ENCODE data around the gene DCAF15. TPM values are rescaled to one million over a fixed set of nuclear protein-coding genes. Genes with fewer than 3 reads are reported as not detected.

Gene DCAF15
- total and polyA plus RNA-seq, 2 donors (not counting 3 experiments of a cell fraction or from before 2014, with no cell fraction given), result 41.9 to 42.4 TPM

DNA sequence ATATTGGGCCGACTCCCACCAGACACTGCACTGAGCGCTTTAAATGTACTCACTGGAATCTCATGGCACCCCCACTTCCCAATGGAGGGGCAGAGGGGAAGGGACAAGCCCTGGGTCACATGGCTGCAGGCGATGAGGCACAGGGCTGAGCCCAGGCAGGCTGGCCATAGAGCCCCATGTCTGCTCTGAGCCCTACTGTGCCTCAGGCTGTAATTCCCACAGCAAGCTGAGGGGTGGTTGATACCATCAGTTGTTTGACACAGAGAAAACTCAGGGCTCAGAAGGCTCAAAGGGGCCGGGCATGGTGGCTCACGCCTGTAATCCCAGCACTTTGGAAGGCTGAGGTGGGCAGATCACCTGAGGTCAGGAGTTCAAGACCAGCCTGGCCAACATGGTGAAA is 28.7 kb downstream of the DCAF15 start:
- Histone ChIP-seq H3K36me3 (ENCODE audit: control insufficient read depth in 2 of 2, extremely low read depth in 1 of 2, insufficient read depth in 2 of 2, low read length in 2 of 2) (peaks cover 0 to 2% of the 10 kb centered on the region in 2 experiments), H4K20me1 (replicated peaks; ENCODE audit: control insufficient read depth, extremely low read depth, insufficient read depth, low read length) (no peaks in the 10 kb centered on the region), H3K27ac (ENCODE audit: insufficient read depth, low read depth, low read length) (no peak overlapping the region), H3K4me3 (replicated peaks in 1 of 3; ENCODE audit: insufficient read depth in 1 of 3, low read depth in 1 of 3, low read length in 3 of 3) (no peak overlapping the region), H3K9me3 (replicated peaks; ENCODE audit: control insufficient read depth, insufficient read depth, low read length) (no peaks in the 10 kb centered on the region), H3K9me1 (replicated peaks; ENCODE audit: control insufficient read depth, extremely low read depth, insufficient read depth, low read length) (no peaks in the 10 kb centered on the region), H2AFZ (ENCODE audit: low read depth, low read length) (no peak overlapping the region), H3K4me1 (ENCODE audit: control insufficient read depth, extremely low read depth, insufficient read depth, low read length) (peaks cover 13% of the 10 kb centered on the region), H3K27me3 (ENCODE audit: control insufficient read depth in 2 of 2, insufficient read depth in 2 of 2, low read length in 2 of 2) (no peaks in the 10 kb centered on the region), H3K4me2 (ENCODE audit: insufficient read depth, low read length) (no peak overlapping the region), H3K79me2 (ENCODE audit: control insufficient read depth, insufficient read depth, low read length) (no peaks in the 10 kb centered on the region), H3K9ac (replicated peaks; ENCODE audit: extremely low read depth, insufficient read depth, low read length) (no peak overlapping the region)
- ChIA-PET POLR2A (no interaction called here), CTCF (interaction anchor here (1.1 kb wide), 1 partner anchor 22 kb away, joined by 4 read pairs; no protein-coding TSS in a partner anchor)
- dilution Hi-C loops (cut with MboI; ENCODE audit: extremely low pct_ligation_motif_present, low sequenced_read_pairs) (no loop called here), intact Hi-C loops (cut with micrococcal nuclease) (no loop called here)
- BruUV-seq (replicated peaks), result no TSS peak
- TF ChIP-seq, protein P1, sequence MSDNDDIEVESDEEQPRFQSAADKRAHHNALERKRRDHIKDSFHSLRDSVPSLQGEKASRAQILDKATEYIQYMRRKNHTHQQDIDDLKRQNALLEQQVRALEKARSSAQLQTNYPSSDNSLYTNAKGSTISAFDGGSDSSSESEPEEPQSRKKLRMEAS (IDR thresholded peaks at IDR 0.05; ENCODE audit: insufficient read depth, insufficient read length), result no peak
- no peak for TF ChIP-seq POLR2A (IDR thresholded peaks at IDR 0.05; ENCODE audit: low read depth, low read length)
- TF ChIP-seq POLR2AphosphoS5 (IDR thresholded peaks at IDR 0.05; ENCODE audit: insufficient read depth, low read depth, low read length), result no peak
- no peak for TF ChIP-seq MYC (IDR thresholded peaks at IDR 0.05; ENCODE audit: low read depth, low read length)
- TF ChIP-seq JUN (IDR thresholded peaks at IDR 0.05; ENCODE audit: borderline replicate concordance, insufficient read depth, insufficient read length, low read depth), result no peak
- no peak for TF ChIP-seq GATA2 (IDR thresholded peaks at IDR 0.05; ENCODE audit: insufficient read depth, insufficient read length, low read depth, low read length)
- TF ChIP-seq, protein P2, sequence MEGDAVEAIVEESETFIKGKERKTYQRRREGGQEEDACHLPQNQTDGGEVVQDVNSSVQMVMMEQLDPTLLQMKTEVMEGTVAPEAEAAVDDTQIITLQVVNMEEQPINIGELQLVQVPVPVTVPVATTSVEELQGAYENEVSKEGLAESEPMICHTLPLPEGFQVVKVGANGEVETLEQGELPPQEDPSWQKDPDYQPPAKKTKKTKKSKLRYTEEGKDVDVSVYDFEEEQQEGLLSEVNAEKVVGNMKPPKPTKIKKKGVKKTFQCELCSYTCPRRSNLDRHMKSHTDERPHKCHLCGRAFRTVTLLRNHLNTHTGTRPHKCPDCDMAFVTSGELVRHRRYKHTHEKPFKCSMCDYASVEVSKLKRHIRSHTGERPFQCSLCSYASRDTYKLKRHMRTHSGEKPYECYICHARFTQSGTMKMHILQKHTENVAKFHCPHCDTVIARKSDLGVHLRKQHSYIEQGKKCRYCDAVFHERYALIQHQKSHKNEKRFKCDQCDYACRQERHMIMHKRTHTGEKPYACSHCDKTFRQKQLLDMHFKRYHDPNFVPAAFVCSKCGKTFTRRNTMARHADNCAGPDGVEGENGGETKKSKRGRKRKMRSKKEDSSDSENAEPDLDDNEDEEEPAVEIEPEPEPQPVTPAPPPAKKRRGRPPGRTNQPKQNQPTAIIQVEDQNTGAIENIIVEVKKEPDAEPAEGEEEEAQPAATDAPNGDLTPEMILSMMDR (IDR thresholded peaks at IDR 0.05; ENCODE audit: extremely low read depth in 1 of 2, insufficient read depth in 1 of 2, low read depth in 1 of 2, low read length in 2 of 2), result no peak
- TF ChIP-seq FOS (IDR thresholded peaks at IDR 0.05; ENCODE audit: borderline replicate concordance, insufficient read depth, low read length), result no peak
- TF ChIP-seq EZH2 (IDR thresholded peaks at IDR 0.05; ENCODE audit: borderline replicate concordance, low read depth, low read length, severe bottlenecking), result no peak
- no peak for FAIRE-seq
- no peak for DNase-seq (ENCODE audit: low read depth, low spot score)
